NCI-H774 (cell line): ENCODE data around the gene KICS2.

Source experiments
- DNase-seq: peaks from one replicate; lab custom pipeline; 2025; lab: John Stamatoyannopoulos, UW

KICS2 gene

DNA sequence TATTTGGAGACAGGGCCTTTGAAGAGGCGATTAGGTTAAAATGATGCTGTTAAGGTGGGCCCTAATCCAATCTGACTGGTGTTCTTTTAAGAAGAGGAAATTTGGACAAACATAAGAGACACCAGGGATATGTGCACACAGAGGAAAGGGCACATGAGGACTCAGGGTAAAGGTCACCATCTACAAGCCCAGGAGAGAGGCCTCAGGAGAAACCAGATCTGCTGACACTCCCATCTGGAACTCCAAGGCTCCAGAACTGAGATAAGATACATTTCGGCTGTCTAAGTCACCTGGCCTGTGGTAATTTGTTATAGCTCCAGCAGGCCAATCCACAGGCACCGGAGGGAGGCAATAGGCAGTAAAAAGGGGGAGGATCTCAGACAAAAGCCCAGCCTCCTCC lies 48.6 kb downstream of the KICS2 start:
- no peak for DNase-seq
